Uterus (tissue), 2 donors: ENCODE results near the gene DLG1.

Experiments used
- POLR2A ChIP-seq, 2 donors: fragments of 450-650 bp; IDR thresholded peaks; one replicate each; pipeline ENCODE4 v1.6.1; 2016; ENCODE audit warnings: antibody characterized with exemption in 2 of 2, mild to moderate bottlenecking in 1 of 2, moderate library complexity in 1 of 2
- TF ChIP-seq, protein P1 (sequence below), 4 experiments: fragments of 200-600 bp in 2 of 4; fragments of 450-650 bp in 2 of 4; sonication (generic) in 2 of 4; IDR thresholded peaks; one replicate each; pipeline ENCODE4 v1.5.1; 2016 to 2019; ENCODE audit warnings: antibody characterized with exemption in 4 of 4, mild to moderate bottlenecking in 2 of 4, moderate library complexity in 1 of 4

GRCh38 chr3:197042539-197042938 lies 255.9 kb downstream of the DLG1 start:
- TF ChIP-seq, protein P1, sequence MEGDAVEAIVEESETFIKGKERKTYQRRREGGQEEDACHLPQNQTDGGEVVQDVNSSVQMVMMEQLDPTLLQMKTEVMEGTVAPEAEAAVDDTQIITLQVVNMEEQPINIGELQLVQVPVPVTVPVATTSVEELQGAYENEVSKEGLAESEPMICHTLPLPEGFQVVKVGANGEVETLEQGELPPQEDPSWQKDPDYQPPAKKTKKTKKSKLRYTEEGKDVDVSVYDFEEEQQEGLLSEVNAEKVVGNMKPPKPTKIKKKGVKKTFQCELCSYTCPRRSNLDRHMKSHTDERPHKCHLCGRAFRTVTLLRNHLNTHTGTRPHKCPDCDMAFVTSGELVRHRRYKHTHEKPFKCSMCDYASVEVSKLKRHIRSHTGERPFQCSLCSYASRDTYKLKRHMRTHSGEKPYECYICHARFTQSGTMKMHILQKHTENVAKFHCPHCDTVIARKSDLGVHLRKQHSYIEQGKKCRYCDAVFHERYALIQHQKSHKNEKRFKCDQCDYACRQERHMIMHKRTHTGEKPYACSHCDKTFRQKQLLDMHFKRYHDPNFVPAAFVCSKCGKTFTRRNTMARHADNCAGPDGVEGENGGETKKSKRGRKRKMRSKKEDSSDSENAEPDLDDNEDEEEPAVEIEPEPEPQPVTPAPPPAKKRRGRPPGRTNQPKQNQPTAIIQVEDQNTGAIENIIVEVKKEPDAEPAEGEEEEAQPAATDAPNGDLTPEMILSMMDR (IDR thresholded peaks at IDR 0.05): no peak
- no peak for TF ChIP-seq POLR2A (IDR thresholded peaks at IDR 0.05)
